ENCODE measurements around the gene MYMX. TPM values are rescaled to one million over a fixed set of nuclear protein-coding genes. Genes with fewer than 3 reads are reported as not detected.

Gene MYMX
- total and polyA plus RNA-seq, 2 of the 13 experiments (the other 11 are each of a cell fraction or from before 2014, with no cell fraction given): not detected

GRCh38 chr6:44192428-44193041 lies 24.2 kb upstream of the MYMX start (continued):
- TF ChIP-seq ZBTB33 (CRISPR knock-in tag; IDR thresholded peaks at IDR 0.05): no peak
- TF ChIP-seq POGZ (CRISPR knock-in tag; IDR thresholded peaks at IDR 0.05): peak; percentile 14; the same call in 1 of the 2 replicates
- no peak for TF ChIP-seq HES4 (CRISPR knock-in tag; IDR thresholded peaks at IDR 0.05; ENCODE audit: borderline replicate concordance)
- TF ChIP-seq PAXIP1 (CRISPR knock-in tag; conservative IDR thresholded peaks at IDR 0.05): peak; percentile 36
- TF ChIP-seq FOXJ3 (CRISPR knock-in tag; IDR thresholded peaks at IDR 0.05; ENCODE audit: borderline replicate concordance): no peak
- TF ChIP-seq DPF2 (CRISPR knock-in tag; IDR thresholded peaks at IDR 0.05; ENCODE audit: borderline replicate concordance, low read depth): no peak
- TF ChIP-seq SP140L (CRISPR knock-in tag; IDR thresholded peaks at IDR 0.05; ENCODE audit: borderline replicate concordance): no peak
- no peak for TF ChIP-seq ZNF660 (CRISPR knock-in tag; IDR thresholded peaks at IDR 0.05; ENCODE audit: borderline replicate concordance, low read depth)
- TF ChIP-seq CERS6 (CRISPR knock-in tag; IDR thresholded peaks at IDR 0.05): no peak
- TF ChIP-seq HMGXB3 (CRISPR knock-in tag; IDR thresholded peaks at IDR 0.05; ENCODE audit: borderline replicate concordance): no peak
- no peak for TF ChIP-seq ZBTB49 (CRISPR knock-in tag; IDR thresholded peaks at IDR 0.05; ENCODE audit: borderline replicate concordance)
- no peak for TF ChIP-seq DNMT1 (CRISPR knock-in tag; IDR thresholded peaks at IDR 0.05)
- no peak for TF ChIP-seq ZNF232 (CRISPR knock-in tag; IDR thresholded peaks at IDR 0.05; ENCODE audit: borderline replicate concordance)
